Brain microvascular endothelial cell (primary cell): Measurements from ENCODE around the gene GFOD2.

Experiments used
- DNase-seq: peaks from one replicate; pipeline ENCODE4 v3.0.0-alpha.2; 2020
- H3K27ac ChIP-seq: fragments of 250-450 bp; sonication (Bioruptor Pico); 2 replicates; pipeline ENCODE4 v1.5.1; 2020; ENCODE audit warnings: mild to moderate bottlenecking, moderate library complexity
- H3K27me3 ChIP-seq: fragments of 250-450 bp; sonication (Bioruptor Pico); replicated peaks from 2 replicates; pipeline ENCODE4 v1.5.1; 2020; ENCODE audit warnings: mild to moderate bottlenecking
- H3K36me3 ChIP-seq: fragments of 250-450 bp; sonication (Bioruptor Pico); replicated peaks from 2 replicates; pipeline ENCODE4 v1.5.1; 2020; ENCODE audit warnings: mild to moderate bottlenecking
- H3K4me3 ChIP-seq: 2 replicates; pipeline ENCODE4 v1.5.1; 2011; ENCODE audit warnings: low read depth, mild to moderate bottlenecking, control low read depth, low read length, moderate library complexity
- in situ Hi-C: cut with HindIII; loops from 2 replicates; pipeline ENCODE4 v1.10.0; 2017; ENCODE audit warnings: low sequenced_read_pairs, low pct_ligation_motif_present
- TF ChIP-seq, protein P1 (sequence below): IDR thresholded peaks from 2 replicates; pipeline ENCODE4 v1.5.1; 2011; ENCODE audit warnings: low read depth, mild to moderate bottlenecking, moderate library complexity, low read length, control low read depth, inconsistent platforms; ENCODE audit errors: missing control alignments

Gene GFOD2, protein sequence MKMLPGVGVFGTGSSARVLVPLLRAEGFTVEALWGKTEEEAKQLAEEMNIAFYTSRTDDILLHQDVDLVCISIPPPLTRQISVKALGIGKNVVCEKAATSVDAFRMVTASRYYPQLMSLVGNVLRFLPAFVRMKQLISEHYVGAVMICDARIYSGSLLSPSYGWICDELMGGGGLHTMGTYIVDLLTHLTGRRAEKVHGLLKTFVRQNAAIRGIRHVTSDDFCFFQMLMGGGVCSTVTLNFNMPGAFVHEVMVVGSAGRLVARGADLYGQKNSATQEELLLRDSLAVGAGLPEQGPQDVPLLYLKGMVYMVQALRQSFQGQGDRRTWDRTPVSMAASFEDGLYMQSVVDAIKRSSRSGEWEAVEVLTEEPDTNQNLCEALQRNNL

DNA sequence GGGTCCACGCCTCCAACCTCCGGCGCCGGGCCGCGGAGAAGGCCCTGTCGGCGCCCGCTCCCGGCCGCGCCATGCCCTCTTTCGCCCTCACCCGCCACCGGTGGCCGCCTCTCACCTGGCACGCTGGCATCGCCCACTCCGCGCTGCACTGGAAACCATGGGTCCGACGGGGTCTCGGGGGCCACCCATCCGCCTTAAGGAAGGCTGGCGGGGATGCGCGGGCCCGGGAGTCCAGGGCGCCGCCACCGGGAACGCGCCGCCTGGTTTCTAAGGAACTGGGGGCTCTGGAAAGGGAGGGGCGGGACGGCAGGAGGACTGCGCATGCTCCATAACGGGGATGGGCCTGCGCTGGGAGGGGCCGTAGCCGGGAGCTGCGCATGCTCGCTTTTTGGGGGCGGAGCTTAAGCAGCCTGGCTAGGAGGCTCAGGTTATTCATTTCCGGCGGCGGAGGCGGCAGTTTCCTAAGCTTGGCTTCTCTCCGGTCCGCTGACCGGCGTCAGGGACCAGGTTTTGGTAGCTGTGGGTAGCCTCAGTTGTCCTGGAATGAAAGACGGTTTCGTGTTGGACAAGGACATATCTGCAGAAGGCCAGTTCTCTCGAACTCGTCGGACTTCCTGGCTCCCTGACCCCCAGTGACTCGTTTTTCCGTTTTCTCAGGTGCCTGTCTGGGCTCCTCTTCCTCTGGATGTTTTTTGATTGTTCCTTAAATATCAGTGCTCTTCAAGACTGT, at the start of gene GFOD2:
TSS of gene GFOD2 (minus strand) at position 269 of the 730 bp plus-strand sequence. CDS start 33,601 bp downstream, outside the sequence.
- H3K27me3 ChIP-seq, result no peaks in the 10 kb centered on the region
- peak within 1 kb of the TSS; percentile 69 for H3K27ac ChIP-seq
- H3K4me3 ChIP-seq, result peak within 1 kb of the TSS; percentile 87
- peak; percentile 91 for DNase-seq
- TF ChIP-seq, protein P1, sequence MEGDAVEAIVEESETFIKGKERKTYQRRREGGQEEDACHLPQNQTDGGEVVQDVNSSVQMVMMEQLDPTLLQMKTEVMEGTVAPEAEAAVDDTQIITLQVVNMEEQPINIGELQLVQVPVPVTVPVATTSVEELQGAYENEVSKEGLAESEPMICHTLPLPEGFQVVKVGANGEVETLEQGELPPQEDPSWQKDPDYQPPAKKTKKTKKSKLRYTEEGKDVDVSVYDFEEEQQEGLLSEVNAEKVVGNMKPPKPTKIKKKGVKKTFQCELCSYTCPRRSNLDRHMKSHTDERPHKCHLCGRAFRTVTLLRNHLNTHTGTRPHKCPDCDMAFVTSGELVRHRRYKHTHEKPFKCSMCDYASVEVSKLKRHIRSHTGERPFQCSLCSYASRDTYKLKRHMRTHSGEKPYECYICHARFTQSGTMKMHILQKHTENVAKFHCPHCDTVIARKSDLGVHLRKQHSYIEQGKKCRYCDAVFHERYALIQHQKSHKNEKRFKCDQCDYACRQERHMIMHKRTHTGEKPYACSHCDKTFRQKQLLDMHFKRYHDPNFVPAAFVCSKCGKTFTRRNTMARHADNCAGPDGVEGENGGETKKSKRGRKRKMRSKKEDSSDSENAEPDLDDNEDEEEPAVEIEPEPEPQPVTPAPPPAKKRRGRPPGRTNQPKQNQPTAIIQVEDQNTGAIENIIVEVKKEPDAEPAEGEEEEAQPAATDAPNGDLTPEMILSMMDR, result no peak
- no peaks in the 10 kb centered on the region for H3K36me3 ChIP-seq
- in situ Hi-C loops, result loop anchor here (25.0 kb wide), 1 partner anchor 193 kb away; no protein-coding TSS in a partner anchor

DNA sequence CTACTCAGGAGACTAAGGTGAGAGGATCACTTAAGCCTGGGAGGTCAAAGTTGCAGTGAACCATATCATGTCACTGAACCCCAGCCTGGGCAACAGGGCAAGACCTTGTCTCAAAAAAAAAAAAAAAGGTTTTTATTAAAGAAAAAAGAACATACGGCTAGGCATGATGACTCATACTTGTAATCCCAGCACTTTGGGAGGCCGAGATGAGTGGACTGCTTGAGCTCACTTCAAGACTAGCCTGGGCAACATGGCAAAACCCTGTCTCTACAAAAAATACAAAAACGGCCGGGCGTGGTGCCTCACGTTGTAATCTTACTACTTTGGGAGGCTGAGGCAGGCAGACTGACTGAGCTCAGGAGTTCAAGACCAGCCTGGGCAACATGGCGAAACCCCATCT, 48.8 kb upstream of the GFOD2 start:
- in situ Hi-C loops, result no loop called here
- DNase-seq, result peak; percentile 77

DNA sequence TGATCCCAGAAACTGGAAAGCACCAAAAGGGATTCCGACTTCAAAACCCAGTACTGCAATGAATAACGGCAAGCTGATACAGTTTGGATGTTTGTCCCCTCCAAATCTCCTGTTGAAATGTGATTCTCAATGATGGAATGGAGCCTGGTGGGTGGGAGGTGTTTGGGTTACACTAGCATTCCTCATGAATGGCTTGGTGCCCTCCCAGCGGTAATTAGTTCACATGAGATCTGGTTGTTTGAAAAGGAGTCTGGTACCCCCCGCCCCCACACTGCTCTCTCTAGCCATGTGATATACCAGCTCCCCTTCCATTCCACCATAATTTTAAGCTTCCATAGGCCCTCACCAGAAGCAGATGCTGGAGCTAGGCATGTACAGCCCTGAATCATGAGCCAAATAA, 47.2 kb upstream of the GFOD2 start:
- H3K36me3 ChIP-seq, result no peaks in the 10 kb centered on the region
- no peak overlapping the region for H3K27ac ChIP-seq
- no peaks in the 10 kb centered on the region for H3K27me3 ChIP-seq
- H3K4me3 ChIP-seq, result no peak overlapping the region
- in situ Hi-C loops, result no loop called here
- no peak for DNase-seq
- TF ChIP-seq, protein P1, result no peak

More for the DNA sequence above, 48.8 kb upstream of the GFOD2 start:
- no peaks in the 10 kb centered on the region for H3K27me3 ChIP-seq
- no peak overlapping the region for H3K4me3 ChIP-seq
- TF ChIP-seq, protein P1, result no peak
- H3K36me3 ChIP-seq, result no peaks in the 10 kb centered on the region
- no peak overlapping the region for H3K27ac ChIP-seq

DNA sequence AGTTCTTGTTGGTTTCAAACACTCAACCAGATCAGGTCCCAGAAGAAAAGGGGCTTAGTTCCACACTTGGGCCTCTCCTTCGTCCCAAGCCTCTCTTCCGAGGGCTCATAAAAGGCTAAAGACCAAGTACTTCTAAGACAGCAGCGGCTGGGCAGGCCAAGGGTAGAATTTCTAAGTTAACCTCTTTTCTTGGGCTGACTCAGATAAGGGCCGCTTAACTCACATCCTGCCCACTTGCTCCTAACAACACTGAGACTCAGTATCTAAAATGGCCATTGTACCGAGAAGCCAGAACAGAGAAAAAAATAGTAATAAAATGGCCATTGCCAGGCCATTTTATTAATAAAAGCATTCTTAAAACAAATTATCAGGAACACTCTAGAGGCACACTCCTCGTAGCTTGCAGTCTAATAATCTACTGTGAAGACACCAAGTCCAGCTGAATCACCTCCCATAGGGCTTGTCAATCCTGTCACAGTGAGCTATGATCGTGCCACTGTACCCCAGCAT, 45.1 kb upstream of the GFOD2 start:
- DNase-seq, result peak; percentile 2

DNA sequence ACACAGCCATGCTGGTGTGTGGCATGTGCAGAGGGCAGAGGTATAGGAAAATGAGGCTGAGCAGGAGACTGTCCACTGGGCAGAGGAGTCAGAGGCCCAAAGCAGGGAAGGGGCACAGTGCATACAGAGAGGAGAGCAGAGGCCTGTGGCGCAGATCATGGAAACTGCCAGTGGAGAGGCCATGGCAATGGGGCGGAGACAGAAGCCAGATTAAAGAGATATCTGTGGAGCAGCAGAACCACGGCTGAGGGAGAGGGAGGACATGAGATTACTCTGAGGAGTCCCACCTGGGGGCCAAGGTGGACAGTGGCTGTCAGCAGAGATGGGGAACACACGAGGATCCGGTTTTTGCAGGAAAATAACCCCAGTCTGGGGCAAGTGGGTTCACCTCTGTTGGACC, 44.0 kb upstream of the GFOD2 start:
- no peak for DNase-seq
- Histone ChIP-seq H3K27ac (no peak overlapping the region), H3K27me3 (no peaks in the 10 kb centered on the region), H3K36me3 (no peaks in the 10 kb centered on the region), H3K4me3 (no peak overlapping the region)
- TF ChIP-seq, protein P1, result no peak
- in situ Hi-C loops, result no loop called here

More for the DNA sequence above, 45.1 kb upstream of the GFOD2 start:
- Histone ChIP-seq H3K36me3 (no peaks in the 10 kb centered on the region), H3K4me3 (no peak overlapping the region), H3K27me3 (no peaks in the 10 kb centered on the region), H3K27ac (no peak overlapping the region)
- in situ Hi-C loops, result no loop called here
- TF ChIP-seq, protein P1, result no peak
